ENCODE results near the gene ULBP2. TPM values are rescaled to one million over a fixed set of nuclear protein-coding genes. Genes with fewer than 3 reads are reported as not detected.
"Not testable (repeated sequence)": the region's sequence is repeated elsewhere in the genome, so short reads cannot be mapped to it uniquely, and the experiment has no call there.

The ULBP2 gene
- total RNA-seq, 1 donor from 2014 or later = 0.30 TPM

- Mint-ChIP-seq H3K27me3 (ENCODE audit: low read depth) (peaks cover 67% of the 10 kb centered on the region), H3K9me3 (no peaks in the 10 kb centered on the region), H3K27ac (ENCODE audit: unreplicated experiment) (no peak overlapping the region), H3K36me3 (ENCODE audit: low read depth) (no peaks in the 10 kb centered on the region), H3K4me1 (peaks cover 14% of the 10 kb centered on the region), H3K4me3 (peak overlapping the region; percentile 18)
- no peak for TF ChIP-seq CTCF (conservative IDR thresholded peaks at IDR 0.05)
- no peak for DNase-seq (ENCODE audit: low read depth, low spot score)
These were observed 22.0 kb upstream of the ULBP2 start for GRCh38 chr6:149919834-149920225.

GRCh38 chr6:149921361-149921760 is 20.5 kb upstream of the ULBP2 start:
- Mint-ChIP-seq H3K27ac (ENCODE audit: unreplicated experiment) (no peak overlapping the region), H3K36me3 (ENCODE audit: low read depth) (no peaks in the 10 kb centered on the region), H3K4me1 (peaks cover 17% of the 10 kb centered on the region), H3K4me3 (peak overlapping the region; percentile 90), H3K9me3 (no peaks in the 10 kb centered on the region), H3K27me3 (ENCODE audit: low read depth) (peaks cover 80% of the 10 kb centered on the region)
- TF ChIP-seq CTCF (conservative IDR thresholded peaks at IDR 0.05) = no peak
- no peak for DNase-seq (ENCODE audit: low read depth, low spot score)

- H3K4me3 Mint-ChIP-seq = peak overlapping the region; percentile 90
- H3K36me3 Mint-ChIP-seq (ENCODE audit: low read depth); H3K9me3 Mint-ChIP-seq; H3K27ac Mint-ChIP-seq (ENCODE audit: unreplicated experiment); DNase-seq (ENCODE audit: low read depth, low spot score): not testable (repeated sequence)
- H3K27me3 Mint-ChIP-seq (ENCODE audit: low read depth) = peaks cover 80% of the 10 kb centered on the region
- H3K4me1 Mint-ChIP-seq = peaks cover 17% of the 10 kb centered on the region
These were observed 19.7 kb upstream of the ULBP2 start for GRCh38 chr6:149922091-149922490.

- no peak within 1 kb of the TSS for H3K27ac Mint-ChIP-seq (ENCODE audit: unreplicated experiment)
- no peaks in the 10 kb centered on the region for H3K36me3 Mint-ChIP-seq (ENCODE audit: low read depth)
- H3K4me3 Mint-ChIP-seq = peak within 1 kb of the TSS; percentile 90
- peaks cover 87% of the 10 kb centered on the region for H3K27me3 Mint-ChIP-seq (ENCODE audit: low read depth)
- no peaks in the 10 kb centered on the region for H3K9me3 Mint-ChIP-seq
- no peak for TF ChIP-seq CTCF (conservative IDR thresholded peaks at IDR 0.05)
- DNase-seq (ENCODE audit: low read depth, low spot score) = peak; percentile 74
- H3K4me1 Mint-ChIP-seq = peaks cover 17% of the 10 kb centered on the region
These were observed 19.0 kb upstream of the ULBP2 start, which contains the start of gene RAET1G for GRCh38 chr6:149922642-149923326. Gene RAET1G, minus strand, starts transcription at chr6:149923121. Its CDS starts 111 bp downstream, at chr6:149923010.

- H3K27me3 Mint-ChIP-seq (ENCODE audit: low read depth) = peaks cover 91% of the 10 kb centered on the region
- H3K4me1 Mint-ChIP-seq = peaks cover 17% of the 10 kb centered on the region
- no peak overlapping the region for H3K27ac Mint-ChIP-seq (ENCODE audit: unreplicated experiment)
- H3K4me3 Mint-ChIP-seq = peak overlapping the region; percentile 90
- TF ChIP-seq CTCF (conservative IDR thresholded peaks at IDR 0.05) = no peak
- DNase-seq (ENCODE audit: low read depth, low spot score) = no peak
- H3K36me3 Mint-ChIP-seq (ENCODE audit: low read depth) = no peaks in the 10 kb centered on the region
- H3K9me3 Mint-ChIP-seq = no peaks in the 10 kb centered on the region
These were observed 18.4 kb upstream of the ULBP2 start for GRCh38 chr6:149923327-149923986.

Data from neural crest cell (in vitro differentiated cells).